ENCODE results near the gene PEX6.
"Not testable (repeated sequence)": the region's sequence is repeated elsewhere in the genome, so short reads cannot be mapped to it uniquely, and the experiment has no call there.

Gene PEX6
- 30.9 to 44.1 reads per million in 2 donors for total RNA-seq

DNA sequence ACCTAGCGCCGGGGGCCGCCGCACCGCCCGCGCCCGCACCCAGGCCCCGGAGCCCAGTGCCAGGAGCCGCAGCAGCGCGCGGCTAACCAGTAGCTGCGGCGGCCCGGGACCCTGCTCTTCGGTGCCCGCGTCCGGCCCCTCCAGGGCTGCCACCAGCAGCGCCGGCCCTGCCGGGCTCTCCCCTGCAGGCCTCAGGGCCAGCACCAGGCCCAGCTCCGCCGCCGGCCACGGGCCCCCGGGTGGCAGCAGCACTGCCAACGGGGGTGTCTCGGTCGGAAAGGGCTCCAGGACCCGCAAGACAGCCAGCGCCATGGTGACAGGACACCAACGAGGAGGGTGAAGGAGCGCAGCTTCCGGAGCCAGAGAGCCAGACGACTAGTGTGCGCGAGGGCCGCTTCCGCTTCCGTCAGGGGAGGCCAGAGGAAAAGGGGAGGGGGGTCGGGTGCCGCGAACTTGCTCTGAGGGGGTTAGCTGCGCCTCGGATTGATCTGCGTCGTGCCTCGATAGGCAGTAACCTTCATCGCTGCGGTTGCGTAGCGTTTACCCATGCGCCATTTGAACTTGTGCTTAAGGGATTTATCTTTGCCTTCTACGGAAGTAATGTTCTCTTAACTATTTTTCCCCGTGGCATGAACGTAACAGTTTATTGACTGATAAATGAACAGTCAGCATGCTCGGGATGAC lies at the start of gene PEX6:
Gene PEX6, minus strand, starts transcription at position 343 of the 684 bp plus-strand sequence. Its CDS starts 31 bp downstream, at position 312.
- DNase-seq, result peak; percentile 88

GRCh38 chr6:43026365-43026764 lies 47.4 kb upstream of the PEX6 start:
- no peak for DNase-seq

GRCh38 chr6:43024436-43024835 lies 45.5 kb upstream of the PEX6 start:
- no peak for DNase-seq

GRCh38 chr6:43021270-43022047 lies 42.5 kb upstream of the PEX6 start, which contains the start of gene RRP36:
Gene RRP36, plus strand, starts transcription at chr6:43021623. Its CDS starts 32 bp downstream, at chr6:43021655.
- DNase-seq, result peak; percentile 55

DNA sequence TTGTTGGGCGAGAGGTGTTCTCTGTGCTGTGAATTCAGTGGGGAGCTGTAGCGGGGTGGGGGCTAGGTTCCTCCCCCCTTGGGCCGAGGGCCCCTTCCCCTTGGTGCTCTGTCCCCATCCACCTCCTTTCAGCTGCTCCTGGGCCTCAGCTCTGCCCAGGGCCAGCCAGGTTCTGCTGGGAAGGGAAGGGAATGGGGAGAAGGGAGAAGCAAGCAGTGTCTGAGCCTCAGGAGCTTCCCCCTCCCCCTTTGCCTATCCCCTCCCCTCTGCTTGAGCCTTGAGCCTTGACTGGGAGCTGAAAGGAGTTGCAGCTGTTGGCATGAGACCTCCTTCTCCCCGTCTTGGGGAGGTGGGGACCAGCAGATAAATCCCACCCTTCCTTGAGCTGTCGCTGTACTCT lies 41.9 kb upstream of the PEX6 start:
- DNase-seq, result no peak

GRCh38 chr6:43020052-43020705 lies 41.2 kb upstream of the PEX6 start:
- no peak for DNase-seq

DNA sequence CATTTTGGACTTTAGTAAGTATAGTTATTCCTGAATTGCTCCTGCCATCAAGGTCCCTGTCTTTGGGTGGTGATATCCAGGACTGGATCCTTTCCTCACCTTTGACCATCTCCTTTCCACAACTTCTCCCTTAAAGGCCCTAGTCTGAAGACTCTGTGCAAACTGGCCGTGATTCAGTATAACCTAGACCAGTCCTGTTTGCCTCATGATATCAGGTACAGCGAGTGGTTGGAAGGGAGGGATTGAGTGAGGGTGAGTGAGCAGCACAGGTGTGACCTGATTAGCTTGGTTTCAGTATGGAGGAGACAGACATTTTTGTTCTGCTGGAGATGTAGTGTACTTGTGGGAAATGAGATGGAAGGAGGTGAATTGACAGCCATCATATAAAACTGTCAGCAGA lies 40.2 kb upstream of the PEX6 start:
- no peak for DNase-seq

DNA sequence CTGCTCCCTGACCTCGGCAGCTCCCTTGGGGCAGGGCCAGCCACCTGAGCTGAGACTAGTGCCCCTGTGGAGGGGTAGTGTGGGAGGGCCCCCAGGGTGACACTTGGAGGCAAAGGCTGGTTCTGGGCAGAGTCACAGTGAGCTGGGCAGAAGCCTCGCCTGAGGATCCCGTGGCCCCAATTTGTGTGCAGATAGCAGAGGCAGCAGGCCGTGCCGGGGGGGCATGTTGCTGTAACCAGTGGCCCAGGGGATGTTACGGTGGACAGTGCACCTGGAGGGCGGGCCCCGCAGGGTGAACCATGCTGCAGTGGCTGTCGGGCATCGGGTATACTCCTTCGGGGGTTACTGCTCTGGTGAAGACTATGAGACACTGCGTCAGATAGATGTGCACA lies 38.0 kb upstream of the PEX6 start:
- no peak for DNase-seq

DNA sequence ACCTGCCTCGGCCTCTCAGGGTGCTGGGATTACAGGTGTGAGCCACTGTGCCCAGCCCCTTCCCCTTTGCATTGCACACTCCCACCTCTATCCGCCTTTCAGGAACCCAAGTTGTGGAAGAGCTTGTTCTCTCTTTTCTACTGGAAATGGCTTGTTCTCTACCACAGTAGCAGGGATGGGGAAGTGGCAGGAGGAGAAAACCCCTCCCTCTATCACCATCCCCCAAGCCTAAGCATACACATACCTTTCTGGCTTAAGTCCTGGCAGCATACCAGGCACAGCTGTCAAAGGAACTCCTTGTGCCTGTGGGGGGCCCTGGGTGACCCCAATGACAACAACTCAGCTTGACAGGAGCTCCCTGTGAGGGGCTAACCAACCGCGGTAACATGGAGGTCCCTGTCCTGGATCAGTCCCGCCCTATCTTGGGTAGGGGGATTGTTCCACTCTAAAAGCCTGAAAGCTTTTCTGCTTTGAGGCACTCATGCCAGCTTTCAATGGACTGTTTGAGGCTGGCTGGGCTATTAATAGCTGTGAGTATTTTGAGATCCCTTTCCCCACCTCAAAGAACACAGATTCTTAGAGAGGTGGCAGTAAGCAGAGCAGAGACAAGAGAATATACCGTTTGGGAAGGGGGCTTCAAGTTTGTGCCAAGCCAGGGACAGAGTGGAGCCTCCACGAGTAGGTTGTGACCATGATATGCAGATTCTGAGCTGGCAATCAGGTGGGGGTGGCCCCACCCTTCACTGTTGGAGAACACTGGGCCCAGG lies 37.4 kb upstream of the PEX6 start:
- DNase-seq, result no peak

DNA sequence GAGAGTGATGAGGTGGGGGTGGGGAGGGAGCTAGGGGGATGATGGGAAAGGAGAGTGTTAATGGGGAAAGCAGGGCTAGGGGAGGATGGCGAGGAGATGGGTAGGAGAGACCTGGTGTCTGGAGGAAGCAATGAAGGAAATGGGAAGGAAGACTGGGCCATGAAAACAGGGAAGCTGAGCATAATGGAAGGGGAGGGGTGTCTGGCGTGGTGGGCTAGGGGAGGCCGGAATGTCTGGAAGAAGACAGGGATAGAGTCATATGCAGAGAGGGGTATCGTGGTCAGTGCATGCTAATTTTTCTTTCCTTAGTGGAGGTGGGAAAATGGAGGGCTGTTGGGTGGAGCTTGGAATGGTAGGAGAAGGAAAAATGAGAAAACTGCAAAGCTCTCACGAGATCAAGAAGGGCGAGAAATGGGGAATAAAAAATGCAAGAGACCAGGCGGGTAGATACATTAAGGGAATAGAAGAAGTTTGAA lies 35.5 kb upstream of the PEX6 start:
- no peak for DNase-seq

- peak; percentile 96 for DNase-seq
Observed at GRCh38 chr6:43013843-43014433, 35.0 kb upstream of the PEX6 start, which contains the start of the genes KLHDC3 and MEA1. Gene KLHDC3, plus strand, starts transcription at chr6:43014249. Its CDS starts 2,944 bp downstream, at chr6:43017193. Gene MEA1, minus strand, starts transcription at chr6:43013946. Its CDS starts 133 bp downstream, at chr6:43013813.

DNA sequence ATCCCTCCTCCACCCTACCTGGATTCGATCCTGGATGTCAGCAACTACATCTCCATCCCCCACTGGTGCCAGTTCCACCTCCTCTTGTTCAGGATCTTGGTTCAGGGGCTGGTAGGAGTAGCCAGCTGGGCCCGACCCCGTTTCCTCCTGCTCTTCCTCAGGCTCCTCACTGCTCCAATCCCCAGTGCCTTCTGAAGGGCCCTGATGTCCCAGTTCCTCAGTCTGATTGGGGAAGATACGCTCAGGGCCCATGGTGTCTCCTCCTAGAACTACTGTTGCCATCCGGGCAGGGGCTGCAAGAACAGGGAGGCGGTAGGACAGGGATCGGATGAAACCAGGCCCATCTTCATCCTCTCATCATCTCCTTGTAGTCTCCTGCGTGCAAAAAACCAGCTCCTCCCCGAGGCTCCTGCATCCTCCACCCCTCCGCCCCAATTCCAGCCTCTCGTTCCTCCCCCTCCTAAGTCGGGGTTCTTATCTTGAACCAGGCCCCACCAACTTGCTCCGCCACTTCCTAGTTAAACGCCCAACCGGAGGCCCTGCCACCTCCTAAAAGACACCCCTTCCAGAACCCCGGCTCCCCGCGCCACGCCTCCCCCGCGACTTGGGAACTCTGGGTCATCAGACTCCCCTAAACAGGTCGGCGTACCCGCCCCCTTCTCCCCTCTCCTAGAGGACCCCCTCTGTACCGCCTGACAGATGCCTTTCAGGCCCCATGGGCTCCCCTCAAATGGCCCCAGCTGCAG lies 34.3 kb upstream of the PEX6 start:
- no peak for DNase-seq

GRCh38 chr6:43012364-43012763 lies 33.4 kb upstream of the PEX6 start:
- no peak for DNase-seq

GRCh38 chr6:43011207-43011606 lies 32.2 kb upstream of the PEX6 start:
- no peak for DNase-seq

DNA sequence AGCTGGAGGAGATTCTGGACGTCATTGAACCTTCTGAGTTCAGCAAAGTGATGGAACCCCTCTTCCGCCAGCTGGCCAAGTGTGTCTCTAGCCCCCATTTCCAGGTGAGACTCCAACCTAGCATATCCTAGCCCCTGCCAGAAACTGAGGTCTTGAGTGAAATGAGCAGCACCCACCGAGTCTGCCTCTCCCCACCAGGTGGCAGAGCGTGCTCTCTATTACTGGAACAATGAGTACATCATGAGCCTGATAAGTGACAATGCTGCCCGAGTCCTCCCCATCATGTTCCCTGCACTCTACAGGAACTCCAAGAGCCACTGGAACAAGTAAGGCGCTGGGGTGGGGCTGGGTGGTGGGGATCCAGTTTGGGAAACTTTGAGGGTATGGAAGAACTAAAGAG lies 30.1 kb upstream of the PEX6 start:
- no peak for DNase-seq

GRCh38 chr6:43007126-43007525 lies 28.1 kb upstream of the PEX6 start:
- DNase-seq, result no peak

GRCh38 chr6:43006251-43006650 lies 27.3 kb upstream of the PEX6 start:
- no peak for DNase-seq

DNA sequence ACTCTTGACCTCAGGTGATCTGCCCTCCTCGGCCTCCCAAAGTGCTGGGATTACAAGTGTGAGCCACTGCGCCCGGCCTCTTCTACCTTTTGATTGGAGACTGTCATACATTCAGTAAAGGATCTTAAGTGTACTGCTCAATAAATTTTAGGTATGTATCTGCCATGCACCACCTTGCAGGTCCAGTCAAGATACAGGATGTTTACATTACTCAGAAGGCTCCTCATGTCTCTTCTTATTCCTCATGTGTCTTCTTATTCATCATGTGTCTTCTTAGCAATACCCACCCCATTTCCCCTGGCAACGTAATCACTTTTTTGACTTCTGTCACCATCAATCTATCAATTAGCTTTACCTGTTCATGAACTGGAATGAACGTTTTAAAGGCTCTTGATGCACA lies 26.9 kb upstream of the PEX6 start:
- DNase-seq, result no peak

- DNase-seq, result no peak
Observed at GRCh38 chr6:43001843-43002242, 22.9 kb upstream of the PEX6 start.

- not testable (repeated sequence) for DNase-seq
Observed at GRCh38 chr6:42998205-42998604, 19.2 kb upstream of the PEX6 start.

GRCh38 chr6:42996513-42996912 lies 17.5 kb upstream of the PEX6 start:
- no peak for DNase-seq

Measured in T-helper 9 cell (primary cell).